ENCODE data around the gene PDPK1. TPM values are rescaled to one million over a fixed set of nuclear protein-coding genes. Genes with fewer than 3 reads are reported as not detected.

PDPK1 gene
- total RNA-seq, 1 donor from 2014 or later: 27.0 TPM

DNA sequence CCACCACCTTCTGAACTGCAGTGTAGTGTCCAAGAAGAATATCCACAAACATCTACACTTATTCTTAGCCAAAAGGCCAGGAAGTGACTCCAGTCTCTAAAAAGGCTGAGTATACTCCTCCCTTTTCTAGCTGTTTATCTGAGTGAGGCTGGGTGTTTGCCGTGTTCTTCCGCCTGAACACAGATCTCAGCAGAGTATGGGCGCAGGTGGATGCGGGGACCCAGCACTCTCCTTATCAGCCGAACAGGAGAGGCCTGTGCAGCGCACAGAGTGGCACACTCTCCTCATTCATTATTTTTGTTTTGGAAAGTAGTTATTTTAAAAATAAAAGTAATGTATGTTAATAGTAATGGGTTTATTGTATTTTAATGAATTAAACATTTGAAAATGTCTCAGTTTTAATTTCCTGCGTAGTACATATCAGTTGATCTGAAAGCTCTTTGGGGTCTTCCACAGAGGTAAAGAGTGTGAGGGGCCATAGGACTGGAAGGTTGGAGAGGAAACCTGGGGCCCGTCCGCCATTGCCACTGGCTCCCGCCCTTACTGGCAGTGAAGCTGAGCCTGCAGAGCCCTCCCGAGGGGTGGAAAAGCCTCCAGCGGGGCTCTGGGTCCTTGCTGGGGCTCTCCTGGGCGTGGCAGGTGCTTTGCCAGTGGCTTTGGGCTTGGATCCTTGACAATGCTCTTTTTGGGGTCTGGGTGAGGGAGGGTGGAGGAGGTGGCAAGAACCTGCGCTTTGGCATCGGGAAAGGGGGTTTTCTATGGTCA lies 53.8 kb downstream of the PDPK1 start:
- TF ChIP-seq CTCF (IDR thresholded peaks at IDR 0.05; ENCODE audit: insufficient read depth, low read length, poor library complexity, severe bottlenecking): no peak
- no peak for DNase-seq (ENCODE audit: low read depth)
- H3K36me3 ChIP-seq (ENCODE audit: control insufficient read depth, insufficient read depth, low read length): no peaks in the 10 kb centered on the region

DNA sequence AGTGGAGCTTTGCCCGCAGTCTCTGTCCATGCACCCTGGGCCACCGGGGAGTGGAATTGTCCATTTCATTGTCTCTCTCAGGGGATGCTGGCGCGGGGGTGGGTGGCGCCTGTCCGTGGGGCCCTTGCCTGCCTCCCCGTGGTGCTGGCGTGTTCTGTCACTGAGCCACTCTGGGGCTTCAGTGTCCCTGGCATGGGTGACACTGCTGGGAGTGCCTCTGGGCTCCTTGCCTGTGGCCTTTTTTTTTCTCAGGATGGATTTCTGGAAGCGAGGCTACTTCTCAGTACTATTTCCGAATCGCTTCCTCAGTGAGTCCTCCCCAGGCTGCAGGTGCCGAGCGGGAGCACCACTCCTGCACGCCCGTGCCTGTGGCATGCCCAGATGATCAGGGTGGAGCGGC lies 55.0 kb downstream of the PDPK1 start:
- TF ChIP-seq CTCF (IDR thresholded peaks at IDR 0.05; ENCODE audit: insufficient read depth, low read length, poor library complexity, severe bottlenecking): no peak
- Histone ChIP-seq H3K27me3 (ENCODE audit: control insufficient read depth, insufficient read depth, low read length) (no peaks in the 10 kb centered on the region), H3K4me3 (ENCODE audit: low read depth, low read length) (no peak overlapping the region), H3K36me3 (ENCODE audit: control insufficient read depth, insufficient read depth, low read length) (no peaks in the 10 kb centered on the region)
- no peak for DNase-seq (ENCODE audit: low read depth)

More for the DNA sequence above, 53.8 kb downstream of the PDPK1 start:
- no peaks in the 10 kb centered on the region for H3K27me3 ChIP-seq (ENCODE audit: control insufficient read depth, insufficient read depth, low read length)
- no peak overlapping the region for H3K4me3 ChIP-seq (ENCODE audit: low read depth, low read length)

DNA sequence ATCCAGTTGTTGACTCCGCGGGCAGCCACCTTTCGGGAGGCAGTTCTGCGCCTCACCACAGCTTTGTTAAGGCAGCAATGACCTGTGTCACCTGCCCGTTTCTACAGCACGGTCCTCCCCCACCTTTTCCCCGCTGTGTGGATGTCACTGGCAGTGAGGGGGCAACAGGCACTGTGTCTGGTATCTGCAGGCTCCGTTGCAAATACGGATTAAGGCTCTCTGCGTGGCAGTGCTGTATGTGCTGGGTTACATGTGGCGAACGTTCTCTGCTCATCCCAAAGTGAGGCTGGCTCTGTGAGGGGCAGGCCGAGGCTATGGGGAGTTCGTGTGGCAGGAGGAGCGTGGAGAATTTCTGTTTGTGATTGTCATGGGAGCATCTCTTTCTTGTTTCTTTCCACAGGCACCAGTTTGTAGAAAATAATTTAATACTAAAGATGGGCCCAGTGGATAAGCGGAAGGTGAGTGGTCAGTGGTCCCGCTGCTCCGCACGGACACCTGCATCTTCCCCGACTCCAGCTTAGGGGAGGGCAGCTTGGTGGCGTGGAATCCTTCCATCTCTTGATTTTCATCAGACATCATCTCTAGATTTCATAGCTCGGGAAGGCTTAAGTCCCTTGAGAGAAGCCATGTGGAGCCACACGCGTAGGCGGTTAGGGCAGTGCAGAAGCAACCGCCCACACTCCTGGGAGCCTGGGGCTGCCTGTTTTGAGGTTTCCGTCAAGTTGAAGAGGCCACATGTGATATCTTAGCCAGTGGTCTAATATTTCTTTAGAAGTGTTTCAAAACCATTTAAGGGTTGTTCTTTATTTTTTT lies 57.8 kb downstream of the PDPK1 start:
- H3K4me3 ChIP-seq (ENCODE audit: low read depth, low read length): no peak overlapping the region
- DNase-seq (ENCODE audit: low read depth): no peak
- H3K36me3 ChIP-seq (ENCODE audit: control insufficient read depth, insufficient read depth, low read length): no peaks in the 10 kb centered on the region
- H3K27me3 ChIP-seq (ENCODE audit: control insufficient read depth, insufficient read depth, low read length): no peaks in the 10 kb centered on the region
- no peak for TF ChIP-seq CTCF (IDR thresholded peaks at IDR 0.05; ENCODE audit: insufficient read depth, low read length, poor library complexity, severe bottlenecking)

DNA sequence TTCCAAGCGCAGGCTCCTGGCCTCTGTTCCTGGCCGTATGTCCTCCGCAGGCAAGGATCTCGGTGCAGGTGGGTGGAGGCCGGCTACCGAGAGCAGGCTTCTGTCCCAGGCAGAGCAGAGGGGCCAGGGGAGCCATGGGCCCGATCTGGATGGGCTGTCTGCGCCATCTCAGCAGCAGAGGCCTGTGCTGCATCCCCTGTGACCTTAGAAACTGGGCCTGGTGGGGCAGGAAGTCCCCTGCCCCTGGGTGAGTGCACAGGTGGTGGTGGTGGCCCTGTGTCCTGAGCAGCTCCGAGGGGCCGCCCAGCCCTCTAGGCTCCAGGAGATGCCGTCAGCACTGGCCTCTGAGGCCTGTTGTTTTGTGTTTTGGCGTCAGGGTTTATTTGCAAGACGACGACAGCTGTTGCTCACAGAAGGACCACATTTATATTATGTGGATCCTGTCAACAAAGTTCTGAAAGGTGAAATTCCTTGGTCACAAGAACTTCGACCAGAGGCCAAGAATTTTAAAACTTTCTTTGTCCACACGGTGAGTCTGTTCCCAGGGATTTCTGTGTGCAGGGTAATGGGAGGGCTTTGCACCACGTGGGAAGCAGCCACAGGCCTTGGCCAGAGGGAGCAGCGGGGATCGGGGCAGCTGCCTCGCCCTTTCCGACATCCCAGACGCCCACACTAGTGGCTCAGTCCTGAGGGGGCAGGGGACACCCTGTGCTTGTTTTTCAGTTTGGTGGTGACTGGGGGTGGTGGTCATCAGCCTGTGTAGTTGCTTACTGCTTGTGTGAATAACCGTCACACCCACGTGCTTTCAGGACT lies 59.1 kb downstream of the PDPK1 start:
- no peak overlapping the region for H3K4me3 ChIP-seq (ENCODE audit: low read depth, low read length)
- no peak for DNase-seq (ENCODE audit: low read depth)
- no peak for TF ChIP-seq CTCF (IDR thresholded peaks at IDR 0.05; ENCODE audit: insufficient read depth, low read length, poor library complexity, severe bottlenecking)
- no peaks in the 10 kb centered on the region for H3K27me3 ChIP-seq (ENCODE audit: control insufficient read depth, insufficient read depth, low read length)
- no peaks in the 10 kb centered on the region for H3K36me3 ChIP-seq (ENCODE audit: control insufficient read depth, insufficient read depth, low read length)

- TF ChIP-seq CTCF (IDR thresholded peaks at IDR 0.05; ENCODE audit: insufficient read depth, low read length, poor library complexity, severe bottlenecking): no peak
- Histone ChIP-seq H3K27me3 (ENCODE audit: control insufficient read depth, insufficient read depth, low read length) (no peaks in the 10 kb centered on the region), H3K36me3 (ENCODE audit: control insufficient read depth, insufficient read depth, low read length) (no peaks in the 10 kb centered on the region)
These were observed 59.7 kb downstream of the PDPK1 start for GRCh38 chr16:2597560-2597902.

More at GRCh38 chr16:2597560-2597902, 59.7 kb downstream of the PDPK1 start:
- DNase-seq (ENCODE audit: low read depth): no peak
- no peak overlapping the region for H3K4me3 ChIP-seq (ENCODE audit: low read depth, low read length)

Data from kidney epithelial cell (primary cell).